Karpas-422 (cell line): Measurements from ENCODE around the gene MALRD1. TPM values are rescaled to one million over a fixed set of nuclear protein-coding genes. Genes with fewer than 3 reads are reported as not detected.

Source experiments
- DNase-seq: peaks from one replicate; pipeline ENCODE4 v3.0.0-alpha.2; 2015
- H2AFZ ChIP-seq: fragments of 200-600 bp; sonication (generic); 2 replicates; pipeline ENCODE4 v1.6.1; 2014; ENCODE audit warnings: antibody characterized with exemption, low read length, mixed read lengths
- H3K27ac ChIP-seq: fragments of 200-600 bp; sonication (generic); 2 replicates; pipeline ENCODE4 v1.5.1; 2014; ENCODE audit warnings: mild to moderate bottlenecking, low read length, moderate library complexity
- H3K27me3 ChIP-seq: fragments of 200-600 bp; sonication (generic); 2 replicates; pipeline ENCODE4 v1.6.1; 2014; ENCODE audit warnings: low read length, mixed read lengths
- H3K36me3 ChIP-seq: fragments of 200-600 bp; sonication (generic); 2 replicates; pipeline ENCODE4 v1.6.1; 2014; ENCODE audit warnings: low read length, mixed read lengths; ENCODE audit not compliant: insufficient read depth
- H3K4me1 ChIP-seq: fragments of 200-600 bp; sonication (generic); 2 replicates; pipeline ENCODE4 v1.6.1; 2014; ENCODE audit warnings: mild to moderate bottlenecking, low read length, mixed read lengths
- H3K4me2 ChIP-seq: fragments of 200-600 bp; sonication (generic); 2 replicates; pipeline ENCODE4 v1.6.1; 2014; ENCODE audit warnings: low read length, low read depth, mild to moderate bottlenecking; ENCODE audit not compliant: poor library complexity, severe bottlenecking
- H3K4me3 ChIP-seq: fragments of 200-600 bp; sonication (generic); 2 replicates; pipeline ENCODE4 v1.5.1; 2014; ENCODE audit warnings: mild to moderate bottlenecking, antibody characterized with exemption, low read length, mixed read lengths
- H3K79me2 ChIP-seq: fragments of 200-600 bp; sonication (generic); 2 replicates; pipeline ENCODE4 v1.6.1; 2014; ENCODE audit warnings: mild to moderate bottlenecking, low read length, mixed read lengths
- H3K9ac ChIP-seq: fragments of 200-600 bp; sonication (generic); 2 replicates; pipeline ENCODE4 v1.6.0; 2014; ENCODE audit warnings: low read length
- H3K9me2 ChIP-seq: fragments of 200-600 bp; sonication (generic), shearing (Covaris generic); replicated peaks from 2 replicates; pipeline ENCODE4 v1.6.0; 2014; ENCODE audit warnings: mild to moderate bottlenecking, low read length, moderate library complexity; ENCODE audit not compliant: insufficient read depth
- H3K9me3 ChIP-seq: fragments of 300-700, 200-600 bp; sonication (generic); 2 replicates; pipeline ENCODE4 v1.6.1; 2014; ENCODE audit warnings: low read length, mixed read lengths
- H4K20me1 ChIP-seq: fragments of 200-600 bp; sonication (generic); 2 replicates; pipeline ENCODE4 v1.6.1; 2014; ENCODE audit warnings: mild to moderate bottlenecking, antibody characterized with exemption, low read length, low read depth; ENCODE audit not compliant: insufficient read depth
- small RNA-seq: library from RNA; depleted of rRNA; stranded (forward); fragments of <200 nt; gene quantifications from one replicate; pipeline ENCODE3, GENCODE V24; 2014
- total RNA-seq: library from RNA; depleted of rRNA; stranded (reverse); fragments of >200 nt; shearing (Covaris generic); gene quantifications from 2 replicates; pipeline ENCODE4 v1.2.3, GENCODE V29; 2014; ENCODE audit warnings: low replicate concordance

Gene MALRD1
- total RNA-seq, 1 experiment from 2014 or later = not detected

- Histone ChIP-seq H3K9ac (no peak overlapping the region), H3K9me2 (no peaks in the 10 kb centered on the region), H3K9me3 (peaks cover 18% of the 10 kb centered on the region), H3K79me2 (no peaks in the 10 kb centered on the region), H3K4me3 (no peak overlapping the region), H3K27me3 (no peaks in the 10 kb centered on the region), H4K20me1 (no peaks in the 10 kb centered on the region), H3K36me3 (no peaks in the 10 kb centered on the region), H3K4me1 (no peaks in the 10 kb centered on the region), H3K27ac (no peak overlapping the region), H3K4me2 (no peak overlapping the region), H2AFZ (no peak overlapping the region)
- DNase-seq = no peak
Observed at GRCh38 chr10:19772972-19773371, 724.4 kb downstream of the MALRD1 start.

GRCh38 chr10:19775296-19775695 is 726.7 kb downstream of the MALRD1 start:
- no peak for DNase-seq
- H3K4me3 ChIP-seq = no peak overlapping the region
- no peaks in the 10 kb centered on the region for H4K20me1 ChIP-seq
- H3K9me2 ChIP-seq = no peaks in the 10 kb centered on the region
- H3K79me2 ChIP-seq = no peaks in the 10 kb centered on the region
- H3K4me2 ChIP-seq = no peak overlapping the region
- H2AFZ ChIP-seq = no peak overlapping the region
- no peak overlapping the region for H3K9ac ChIP-seq
- H3K4me1 ChIP-seq = no peaks in the 10 kb centered on the region
- H3K27ac ChIP-seq = no peak overlapping the region
- peaks cover 25% of the 10 kb centered on the region for H3K9me3 ChIP-seq
- H3K27me3 ChIP-seq = no peaks in the 10 kb centered on the region
- H3K36me3 ChIP-seq = no peaks in the 10 kb centered on the region

- no peaks in the 10 kb centered on the region for H3K79me2 ChIP-seq
- H4K20me1 ChIP-seq = no peaks in the 10 kb centered on the region
- H2AFZ ChIP-seq = no peak overlapping the region
- no peaks in the 10 kb centered on the region for H3K4me1 ChIP-seq
- H3K36me3 ChIP-seq = no peaks in the 10 kb centered on the region
- H3K9ac ChIP-seq = no peak overlapping the region
- no peak for DNase-seq
- no peak overlapping the region for H3K4me2 ChIP-seq
- H3K27ac ChIP-seq = no peak overlapping the region
- H3K9me2 ChIP-seq = no peaks in the 10 kb centered on the region
- H3K4me3 ChIP-seq = no peak overlapping the region
- no peaks in the 10 kb centered on the region for H3K27me3 ChIP-seq
- peaks cover 19% of the 10 kb centered on the region; the same call in 1 of the 2 replicates for H3K9me3 ChIP-seq
Observed at GRCh38 chr10:19777806-19778205, 729.2 kb downstream of the MALRD1 start.

GRCh38 chr10:19778996-19779395 is 730.4 kb downstream of the MALRD1 start:
- no peaks in the 10 kb centered on the region for H3K9me2 ChIP-seq
- no peak overlapping the region for H3K4me2 ChIP-seq
- no peak overlapping the region for H2AFZ ChIP-seq
- DNase-seq = no peak
- H3K36me3 ChIP-seq = no peaks in the 10 kb centered on the region
- H3K27ac ChIP-seq = no peak overlapping the region
- no peaks in the 10 kb centered on the region for H3K4me1 ChIP-seq
- H3K79me2 ChIP-seq = no peaks in the 10 kb centered on the region
- H3K9me3 ChIP-seq = peaks cover 22% of the 10 kb centered on the region
- no peak overlapping the region for H3K4me3 ChIP-seq
- H4K20me1 ChIP-seq = no peaks in the 10 kb centered on the region
- no peaks in the 10 kb centered on the region for H3K27me3 ChIP-seq
- H3K9ac ChIP-seq = no peak overlapping the region

GRCh38 chr10:19782430-19783089 is 734.0 kb downstream of the MALRD1 start:
- Histone ChIP-seq H3K4me1 (no peaks in the 10 kb centered on the region), H3K9me2 (no peaks in the 10 kb centered on the region), H4K20me1 (no peaks in the 10 kb centered on the region), H3K9me3 (peaks cover 16% of the 10 kb centered on the region), H3K79me2 (no peaks in the 10 kb centered on the region), H3K27ac (no peak overlapping the region), H3K4me2 (no peak overlapping the region), H2AFZ (no peak overlapping the region), H3K36me3 (no peaks in the 10 kb centered on the region), H3K4me3 (no peak overlapping the region), H3K27me3 (no peaks in the 10 kb centered on the region), H3K9ac (no peak overlapping the region)
- no peak for DNase-seq

- peaks cover 12% of the 10 kb centered on the region for H3K9me3 ChIP-seq
- no peak overlapping the region for H2AFZ ChIP-seq
- no peaks in the 10 kb centered on the region for H3K36me3 ChIP-seq
- no peak overlapping the region for H3K4me3 ChIP-seq
- no peak overlapping the region for H3K9ac ChIP-seq
- no peak overlapping the region for H3K27ac ChIP-seq
- H4K20me1 ChIP-seq = no peaks in the 10 kb centered on the region
- no peak for DNase-seq
- H3K27me3 ChIP-seq = no peaks in the 10 kb centered on the region
- no peaks in the 10 kb centered on the region for H3K79me2 ChIP-seq
- no peaks in the 10 kb centered on the region for H3K4me1 ChIP-seq
- H3K9me2 ChIP-seq = no peaks in the 10 kb centered on the region
- no peak overlapping the region for H3K4me2 ChIP-seq
Observed at GRCh38 chr10:19783721-19784120, 735.1 kb downstream of the MALRD1 start.

Small RNA genes lying within 50 kb of the gene (small RNA-seq; reads per million reads assigned to genes)
- gene AL354695.1 = not detected
- gene HMGN1P20 = not detected
- gene RF00012 = not detected
- gene RNA5SP303 = 24.7 reads per million, percentile 97 among the genes with 10 or more reads in this experiment
